Kidney (tissue), 14 donors: ENCODE data around the gene STXBP5. TPM values are rescaled to one million over a fixed set of nuclear protein-coding genes. Genes with fewer than 3 reads are reported as not detected.

ENCODE experiments used
- DNase-seq, 5 donors: peaks; one replicate each; pipeline ENCODE4 v3.0.0-alpha.2; 2013 to 2020
- FAIRE-seq: peaks from 2 replicates; lab custom pipeline; 2012; peaks lifted over from hg19 to GRCh38; lab: Jason Lieb, UNC
- H3K27ac ChIP-seq, 2 donors: one replicate each; pipeline ENCODE4 v1.7.0; 2013; ENCODE audit warnings: low read depth in 2 of 2, low read length in 2 of 2, inconsistent platforms in 1 of 2
- H3K27me3 ChIP-seq: one replicate; pipeline ENCODE4 v1.7.1; 2013; ENCODE audit warnings: low read length, inconsistent platforms; ENCODE audit not compliant: control insufficient read depth, insufficient read depth
- H3K36me3 ChIP-seq, 3 donors: one replicate each; pipeline versions ENCODE4 v1.7.0 to v1.7.1; 2013; ENCODE audit warnings: low read length in 3 of 3, control low read depth in 1 of 3, inconsistent platforms in 1 of 3; ENCODE audit not compliant: insufficient read depth in 3 of 3, control insufficient read depth in 2 of 3
- H3K4me1 ChIP-seq, 3 donors: one replicate each; pipeline versions ENCODE4 v1.7.0 to v1.7.1; 2013; ENCODE audit warnings: low read length in 3 of 3, inconsistent platforms in 1 of 3, low read depth in 1 of 3; ENCODE audit not compliant: control insufficient read depth in 2 of 3, insufficient read depth in 2 of 3
- H3K4me3 ChIP-seq, 3 donors: one replicate each; pipeline versions ENCODE4 v1.7.0 to v1.8.1; 2013; ENCODE audit warnings: low read length in 3 of 3, control low read depth in 1 of 3, inconsistent platforms in 1 of 3
- H3K9ac ChIP-seq, 3 donors: one replicate each; pipeline versions ENCODE4 v1.7.0 to v1.7.1; 2013; ENCODE audit warnings: low read length in 3 of 3, control low read depth in 1 of 3, inconsistent platforms in 1 of 3
- H3K9me3 ChIP-seq, 3 donors: one replicate each; pipeline versions ENCODE4 v1.7.0 to v1.7.1; 2013; ENCODE audit warnings: low read length in 3 of 3, control low read depth in 1 of 3, inconsistent platforms in 1 of 3; ENCODE audit not compliant: control insufficient read depth in 2 of 3, insufficient read depth in 1 of 3
- intact Hi-C: fragments of 100-400 bp; cut with DNase I; formaldehyde crosslinking; loops from one replicate; pipeline ENCODE4 v1.11.1; 2022
- polyA plus RNA-seq: library from polyadenylated mRNA; stranded (reverse); fragments of 350-450 nt; fragmentation: Illumina TruSeq; extraction: RNeasy Lipid Tissue Mini Kit (QIAGEN cat#74804); gene quantifications from one replicate; pipeline ENCODE4 v1.2.3, GENCODE V29; 2014; ENCODE audit warnings: low read depth, low replicate concordance; ENCODE audit not compliant: insufficient read depth
- total RNA-seq: library from RNA; stranded (reverse); fragmentation: NEBNext Ultra II Directional; extraction: Animal tissue kit (Norgen Biotek cat#: 25700); gene quantifications from one replicate; pipeline ENCODE4 v1.2.1, GENCODE V29; 2021
- TF ChIP-seq, protein P1 (sequence below): IDR thresholded peaks from 3 replicates; pipeline ENCODE4 v1.5.1; 2012; ENCODE audit warnings: mild to moderate bottlenecking, moderate library complexity, borderline replicate concordance; ENCODE audit not compliant: insufficient read depth; ENCODE audit errors: extremely low read depth
- donor health status: control.
- donor health status: control.
- donor health status: control.
- donor health status: control.
- donor health status: control.
- donor health status: DM: yes; HTN: yes; CAD: no.
- donor health status: Normal renal cell carcinoma (clear cell type).

The STXBP5 gene
- total and polyA plus RNA-seq, 2 donors from 2014 or later: 2.0 to 13.6 TPM

DNA sequence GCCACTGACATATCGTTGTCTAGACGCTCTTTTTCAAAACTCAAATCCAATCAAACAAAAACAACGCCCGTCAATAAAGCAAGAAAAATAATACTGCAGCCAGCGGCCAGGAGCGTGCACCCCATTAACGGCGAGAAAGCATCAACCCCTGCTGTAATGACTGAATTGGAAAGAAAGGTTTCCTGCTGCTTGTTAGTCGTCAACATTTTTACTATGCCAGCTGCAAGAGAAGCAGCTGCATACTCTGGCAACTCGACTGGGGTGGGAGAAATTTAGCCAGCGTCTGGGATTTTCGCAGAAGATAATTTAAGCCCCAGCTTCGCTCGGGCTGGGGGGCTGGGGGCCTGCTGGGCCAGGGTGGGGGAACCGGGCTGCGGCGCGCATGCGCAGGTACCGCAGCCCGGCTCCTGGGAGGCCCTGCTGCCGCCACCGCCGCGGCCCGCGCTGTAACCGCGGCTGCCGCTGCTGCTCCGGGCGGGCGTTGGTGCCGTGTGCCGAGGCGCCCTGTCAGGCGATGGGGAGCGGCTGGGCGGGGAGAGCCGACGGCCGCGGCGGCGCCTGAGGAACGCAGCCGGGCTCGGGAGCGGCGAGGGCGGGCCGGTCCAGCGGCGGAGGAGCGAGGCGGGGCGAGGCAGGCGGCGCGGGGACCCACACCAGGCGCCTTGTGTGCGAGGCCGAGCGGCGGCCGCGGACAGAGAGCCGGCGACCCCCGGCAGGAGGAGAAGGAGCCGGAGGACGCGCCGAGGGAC, 732 bp upstream of the STXBP5 start:
- Histone ChIP-seq H3K4me1 (peaks cover 0 to 9% (median 0%) of the 10 kb centered on the region in 3 donors), H3K36me3 (no peaks in the 10 kb centered on the region), H3K27me3 (no peaks in the 10 kb centered on the region), H3K9me3 (no peaks in the 10 kb centered on the region), H3K4me3 (peak overlapping the region; percentile 74 to 92 (median 76)), H3K9ac (peak overlapping the region; percentile 27 to 91 (median 61)), H3K27ac (peak overlapping the region; percentile 80 to 81)
- FAIRE-seq: no peak
- intact Hi-C loops: no loop called here
- DNase-seq: peak; percentile 79 to 91 (median 86)
- TF ChIP-seq, protein P1, sequence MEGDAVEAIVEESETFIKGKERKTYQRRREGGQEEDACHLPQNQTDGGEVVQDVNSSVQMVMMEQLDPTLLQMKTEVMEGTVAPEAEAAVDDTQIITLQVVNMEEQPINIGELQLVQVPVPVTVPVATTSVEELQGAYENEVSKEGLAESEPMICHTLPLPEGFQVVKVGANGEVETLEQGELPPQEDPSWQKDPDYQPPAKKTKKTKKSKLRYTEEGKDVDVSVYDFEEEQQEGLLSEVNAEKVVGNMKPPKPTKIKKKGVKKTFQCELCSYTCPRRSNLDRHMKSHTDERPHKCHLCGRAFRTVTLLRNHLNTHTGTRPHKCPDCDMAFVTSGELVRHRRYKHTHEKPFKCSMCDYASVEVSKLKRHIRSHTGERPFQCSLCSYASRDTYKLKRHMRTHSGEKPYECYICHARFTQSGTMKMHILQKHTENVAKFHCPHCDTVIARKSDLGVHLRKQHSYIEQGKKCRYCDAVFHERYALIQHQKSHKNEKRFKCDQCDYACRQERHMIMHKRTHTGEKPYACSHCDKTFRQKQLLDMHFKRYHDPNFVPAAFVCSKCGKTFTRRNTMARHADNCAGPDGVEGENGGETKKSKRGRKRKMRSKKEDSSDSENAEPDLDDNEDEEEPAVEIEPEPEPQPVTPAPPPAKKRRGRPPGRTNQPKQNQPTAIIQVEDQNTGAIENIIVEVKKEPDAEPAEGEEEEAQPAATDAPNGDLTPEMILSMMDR: no peak

- no peaks in the 10 kb centered on the region for H3K36me3 ChIP-seq
- peak overlapping the region in 1 of 2 donors; percentile 89 for H3K27ac ChIP-seq
- no peaks in the 10 kb centered on the region for H3K27me3 ChIP-seq
- peaks cover 0 to 9% (median 0%) of the 10 kb centered on the region in 3 donors for H3K4me1 ChIP-seq
- H3K9me3 ChIP-seq: no peaks in the 10 kb centered on the region
- TF ChIP-seq, protein P1: no peak
- intact Hi-C loops: no loop called here
- peak overlapping the region; percentile 79 to 84 (median 82) for H3K4me3 ChIP-seq
- H3K9ac ChIP-seq: peak overlapping the region; percentile 69 to 83 (median 73)
- peak in 1 of 5 donors; percentile 44 for DNase-seq
- FAIRE-seq: no peak
Measured at GRCh38 chr6:147204843-147205311, 660 bp downstream of the STXBP5 start.

- Histone ChIP-seq H3K27ac (no peak overlapping the region), H3K9me3 (no peaks in the 10 kb centered on the region), H3K4me3 (peak overlapping the region; percentile 48 to 84 (median 82)), H3K9ac (peak overlapping the region in 2 of 3 donors; percentile 30 to 31), H3K4me1 (peaks cover 0 to 9% (median 0%) of the 10 kb centered on the region in 3 donors), H3K36me3 (no peaks in the 10 kb centered on the region), H3K27me3 (no peaks in the 10 kb centered on the region)
- FAIRE-seq (peak; percentile 17), DNase-seq (peak in 2 of 5 donors; percentile 36 to 37)
- intact Hi-C loops: no loop called here
- TF ChIP-seq, protein P1: no peak
Measured at GRCh38 chr6:147205690-147206600, 1.7 kb downstream of the STXBP5 start.
